Endothelial cell of hepatic sinusoid (primary cell): ENCODE results near the gene XPNPEP1.

Experiments used
- in situ Hi-C: cut with HindIII; loops from 2 replicates; pipeline ENCODE4 v1.10.0; 2017; ENCODE audit warnings: low sequenced_read_pairs

Gene XPNPEP1

DNA sequence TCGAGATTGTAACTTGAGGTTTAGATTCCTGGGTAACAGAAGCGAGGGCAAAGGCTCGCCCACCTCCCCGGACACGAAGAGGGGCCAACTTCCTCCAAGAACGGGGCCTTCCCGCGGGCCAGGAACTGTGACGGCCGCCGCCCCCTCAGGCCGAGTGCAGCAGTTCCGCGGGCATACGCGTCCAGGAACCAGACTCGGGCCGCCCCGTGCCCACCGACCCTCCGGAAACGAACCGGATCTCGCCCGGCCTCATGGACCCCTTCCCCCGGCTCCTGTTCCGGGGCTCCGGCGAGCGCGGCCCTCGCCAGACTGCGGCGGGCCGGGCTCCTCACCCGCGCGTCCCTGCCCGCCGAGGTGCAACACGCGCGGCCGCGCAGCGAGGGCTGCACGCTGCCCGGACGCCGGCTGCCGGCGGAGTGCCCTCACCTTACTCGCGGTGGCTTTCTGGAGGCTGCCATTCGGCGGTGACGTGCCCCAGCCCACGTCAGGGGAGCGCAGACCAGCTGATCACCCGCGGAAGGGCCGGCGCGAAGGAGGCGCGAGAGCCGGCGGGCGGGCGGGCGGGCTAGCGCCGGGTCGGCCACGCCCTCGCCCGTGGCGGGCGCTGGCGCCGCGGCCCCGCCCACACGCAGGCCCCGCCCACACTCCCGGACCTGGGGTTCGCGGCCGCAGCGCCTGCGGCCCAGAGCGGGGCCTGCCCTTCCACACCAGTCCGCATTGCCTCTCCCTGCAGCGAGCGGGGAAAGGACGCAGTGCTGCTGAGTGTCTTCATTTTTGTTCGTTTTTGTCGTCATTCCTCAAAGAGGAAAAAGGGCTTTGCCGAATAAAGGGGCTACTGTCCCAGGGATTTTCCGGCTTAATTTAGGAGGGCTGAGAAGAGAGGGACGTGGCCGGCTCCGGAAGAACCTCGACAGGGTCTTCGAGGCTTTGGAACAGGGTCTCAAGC lies at the start of gene XPNPEP1:
XPNPEP1 (minus strand) TSS at position 536 of the 946 bp plus-strand sequence; CDS start at position 458, 78 bp downstream.
- in situ Hi-C loops: no loop called here

DNA sequence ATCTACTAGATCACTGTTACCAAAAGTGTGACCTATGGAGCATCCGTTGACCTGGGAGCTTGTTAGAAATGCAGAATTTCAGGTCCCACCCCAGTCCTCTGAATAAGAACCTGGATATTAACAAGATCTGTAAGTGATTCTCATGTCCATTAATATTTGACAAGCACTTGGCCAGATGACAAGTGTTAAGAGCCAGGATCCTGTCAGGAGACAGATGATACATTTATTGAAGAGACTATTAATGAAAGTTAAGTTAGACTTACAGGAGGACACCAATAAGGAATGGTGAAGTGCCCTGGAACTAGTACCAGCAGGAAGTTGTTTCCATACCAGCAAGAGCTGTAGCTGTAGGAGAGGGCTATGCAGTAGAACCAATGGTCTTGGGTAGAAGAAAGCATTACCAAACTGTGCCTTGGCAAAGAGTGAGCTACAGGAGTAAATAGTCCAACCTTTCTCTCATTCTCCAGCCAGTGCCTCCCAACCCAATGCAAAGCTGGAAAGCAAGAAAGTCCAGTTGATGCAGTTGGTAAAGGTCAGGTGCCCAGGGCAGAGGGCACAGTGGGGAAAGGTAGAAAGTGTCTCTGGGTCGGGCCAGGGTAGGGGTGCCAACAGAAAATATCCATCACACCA lies 49.2 kb upstream of the XPNPEP1 start:
- in situ Hi-C loops: no loop called here

DNA sequence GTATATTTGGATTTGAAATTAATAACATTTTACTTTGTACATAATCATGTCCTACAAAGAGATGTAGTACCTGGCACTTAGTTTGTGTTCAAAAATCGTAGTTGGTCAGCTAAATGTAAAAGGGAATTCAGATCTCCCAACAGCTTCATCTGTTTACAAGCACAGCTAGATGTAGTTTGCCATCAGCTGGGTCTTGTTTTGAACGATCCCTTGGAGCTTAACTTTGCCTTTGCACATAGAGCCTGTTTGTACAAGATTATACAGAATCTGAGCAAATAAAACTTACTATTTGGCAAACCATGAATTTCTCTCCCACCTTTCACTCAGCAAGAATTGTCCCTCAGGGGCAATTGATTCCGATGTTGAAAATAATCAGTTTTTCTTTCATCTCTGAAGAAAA lies 48.3 kb upstream of the XPNPEP1 start:
- in situ Hi-C loops: no loop called here

DNA sequence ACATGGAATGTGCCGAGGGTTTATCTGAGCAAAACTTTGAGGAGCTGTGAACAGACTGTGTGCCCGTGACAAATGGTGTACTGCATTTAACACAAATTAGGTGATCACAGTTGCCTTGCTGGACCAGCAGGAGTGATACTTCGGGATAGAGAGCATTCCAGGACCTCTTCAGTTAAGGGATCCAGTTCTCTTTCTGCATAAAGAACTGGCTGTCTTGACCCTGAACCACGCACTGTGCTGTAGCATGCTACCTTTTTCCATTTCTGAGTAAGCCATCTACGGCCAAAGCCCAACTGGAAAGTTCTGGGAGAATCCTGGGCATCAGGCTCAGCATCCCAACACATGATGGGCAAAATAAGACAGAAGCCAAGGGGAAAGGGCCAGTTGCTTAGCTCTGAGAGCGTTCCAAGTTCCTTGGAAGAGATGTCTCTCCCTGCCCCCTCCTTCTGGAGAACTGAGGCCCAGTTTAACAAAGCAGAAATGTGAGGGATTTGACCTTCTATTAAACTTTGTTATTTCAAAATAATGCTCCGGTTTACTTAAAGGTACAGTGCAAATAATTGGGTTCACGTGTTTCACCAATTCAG lies 46.5 kb upstream of the XPNPEP1 start:
- in situ Hi-C loops: no loop called here

DNA sequence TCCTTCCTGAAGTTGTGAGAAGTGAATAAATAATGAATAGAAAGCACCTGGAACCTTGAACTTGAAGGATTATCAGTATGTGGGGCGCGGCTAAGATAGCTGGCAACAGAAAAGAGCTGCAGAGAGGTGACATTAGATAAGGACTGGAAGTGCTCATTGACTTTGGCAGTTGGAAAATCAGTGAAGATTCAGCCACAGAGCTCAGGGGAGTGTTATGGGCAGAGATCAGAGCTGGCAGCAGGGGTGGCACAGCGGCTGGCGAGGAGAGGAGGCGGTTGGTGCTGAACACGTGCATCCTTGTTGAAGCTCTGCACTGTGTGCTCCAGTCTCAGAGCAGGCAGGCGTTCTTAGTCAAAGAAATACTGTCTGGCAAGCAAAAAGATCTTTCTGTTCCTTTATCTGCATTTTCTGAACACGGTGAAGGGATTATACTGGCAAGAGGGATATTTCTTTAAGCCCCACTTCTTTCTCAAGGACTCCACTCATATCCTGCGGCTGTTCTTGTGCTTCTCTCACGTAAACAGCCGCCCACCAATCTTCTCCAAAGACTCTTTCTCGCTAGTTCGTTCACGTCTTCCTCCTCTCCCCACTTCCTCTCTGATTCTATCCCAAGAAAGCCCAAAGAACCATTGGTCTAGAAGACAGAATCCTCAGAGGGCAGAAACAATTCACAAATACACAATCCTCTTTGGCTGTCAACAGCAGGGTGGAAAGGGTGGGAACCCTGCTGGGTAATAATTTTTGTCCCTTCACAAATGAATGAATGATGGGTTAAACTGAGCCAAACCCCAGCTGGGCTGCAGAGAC lies 45.8 kb upstream of the XPNPEP1 start:
- in situ Hi-C loops: no loop called here

DNA sequence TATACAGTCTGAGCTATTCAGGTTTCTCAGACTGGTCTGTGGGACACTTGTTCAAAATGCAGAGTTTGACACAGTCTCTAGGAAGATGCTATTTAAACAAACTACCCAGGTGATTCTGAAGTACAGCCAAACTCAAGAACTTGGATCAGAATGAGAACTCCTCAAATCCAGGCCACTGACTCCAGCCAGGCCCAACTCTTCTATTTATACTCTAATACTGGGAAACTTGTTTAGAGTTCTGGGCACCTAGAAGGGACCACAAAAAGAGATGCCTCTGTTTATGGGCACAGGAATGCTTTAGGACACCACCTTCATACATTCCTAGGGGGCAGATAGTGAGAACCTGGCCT lies 44.4 kb upstream of the XPNPEP1 start:
- in situ Hi-C loops: no loop called here

DNA sequence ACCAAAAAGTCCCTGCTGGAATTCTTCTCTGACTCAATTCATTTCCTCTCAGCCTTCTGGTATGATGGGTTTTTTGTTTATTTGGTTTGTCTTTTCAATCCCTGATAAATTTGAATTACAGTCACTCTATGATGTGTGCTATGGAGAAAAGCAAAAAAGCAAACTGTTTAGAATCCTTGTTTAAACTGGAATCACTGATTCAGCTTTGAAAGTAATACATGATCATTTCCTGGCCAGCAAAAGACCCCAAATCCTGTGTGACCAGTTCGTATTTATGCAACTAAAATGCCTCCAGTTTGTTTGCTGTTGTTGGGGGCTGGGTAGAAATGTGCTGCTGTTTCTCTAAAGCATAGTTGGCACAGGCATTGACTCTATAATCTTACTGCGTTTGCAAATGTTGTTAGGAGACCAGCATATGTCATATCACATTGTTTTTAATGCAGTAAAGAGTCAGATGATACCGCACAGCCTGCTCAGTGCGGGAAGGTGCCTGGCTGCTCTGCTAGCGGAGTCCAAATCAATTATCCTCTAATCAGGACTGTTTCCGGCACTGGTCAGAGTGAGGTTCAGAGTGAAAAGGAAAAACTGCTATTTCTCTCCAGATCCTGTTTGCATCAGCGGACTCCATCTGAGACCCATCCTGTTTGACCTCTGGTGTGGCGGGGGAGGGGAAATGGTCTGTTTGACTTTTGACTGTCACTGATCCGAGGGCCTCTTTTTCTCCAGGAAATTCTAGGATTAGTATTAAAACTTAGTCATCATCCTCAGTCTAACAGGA lies 43.8 kb upstream of the XPNPEP1 start:
- in situ Hi-C loops: no loop called here

DNA sequence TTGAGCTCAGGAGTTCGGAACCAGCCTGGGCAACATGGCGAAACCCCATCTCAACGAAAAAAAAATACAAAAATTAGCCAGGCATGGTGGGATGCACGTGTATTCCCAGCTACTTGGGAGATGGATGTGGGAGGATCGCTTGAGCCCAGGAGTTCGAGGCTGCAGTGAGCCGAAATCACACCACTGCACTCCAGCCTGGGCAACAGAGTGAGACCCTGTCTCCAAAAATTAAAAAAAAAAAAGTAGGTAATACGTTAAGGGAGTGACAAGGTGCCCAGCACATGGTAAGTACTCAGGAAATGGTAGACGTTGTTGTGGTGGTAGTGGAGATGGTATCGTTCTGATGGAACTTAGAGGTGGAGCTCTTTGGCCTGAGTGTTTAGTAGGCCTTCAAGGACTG lies 41.0 kb upstream of the XPNPEP1 start:
- in situ Hi-C loops: no loop called here

DNA sequence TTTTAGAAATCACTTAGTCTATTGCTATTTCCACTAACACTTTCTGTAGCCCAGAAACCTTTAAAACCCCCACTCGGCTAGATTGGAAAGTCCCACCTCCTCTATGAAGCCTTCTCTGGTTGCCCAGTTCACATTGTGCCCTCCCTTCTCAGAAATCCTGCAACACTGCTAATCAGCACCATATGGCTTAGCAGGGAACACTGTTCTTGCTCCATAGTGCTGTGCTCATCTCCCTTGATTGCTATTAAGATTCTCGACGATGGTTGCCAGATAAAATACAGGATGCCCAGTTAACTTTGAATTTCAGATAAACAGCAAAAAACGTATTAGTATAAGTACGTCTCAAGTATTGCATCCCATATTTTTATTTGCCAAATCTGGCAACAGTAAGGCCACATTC lies 40.1 kb upstream of the XPNPEP1 start:
- in situ Hi-C loops: no loop called here

DNA sequence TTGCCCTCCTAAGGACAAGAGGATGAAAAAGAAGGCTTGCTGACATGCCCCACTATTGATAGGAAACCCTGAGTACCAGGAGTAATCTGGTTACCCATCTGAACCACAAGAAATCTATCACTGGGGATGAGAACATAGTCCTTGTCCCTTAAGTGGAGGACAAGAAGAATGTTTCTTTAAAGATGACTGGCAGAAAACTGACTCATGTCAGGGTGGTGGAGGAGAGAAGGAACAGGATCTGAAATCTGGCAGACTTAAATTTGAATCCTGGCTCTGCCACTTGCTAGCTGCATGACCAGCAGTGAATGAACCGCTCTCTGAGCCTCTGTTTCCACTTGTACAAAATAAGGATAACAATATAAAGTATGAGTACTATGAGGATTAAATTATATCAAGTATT lies 38.9 kb upstream of the XPNPEP1 start:
- in situ Hi-C loops: no loop called here

DNA sequence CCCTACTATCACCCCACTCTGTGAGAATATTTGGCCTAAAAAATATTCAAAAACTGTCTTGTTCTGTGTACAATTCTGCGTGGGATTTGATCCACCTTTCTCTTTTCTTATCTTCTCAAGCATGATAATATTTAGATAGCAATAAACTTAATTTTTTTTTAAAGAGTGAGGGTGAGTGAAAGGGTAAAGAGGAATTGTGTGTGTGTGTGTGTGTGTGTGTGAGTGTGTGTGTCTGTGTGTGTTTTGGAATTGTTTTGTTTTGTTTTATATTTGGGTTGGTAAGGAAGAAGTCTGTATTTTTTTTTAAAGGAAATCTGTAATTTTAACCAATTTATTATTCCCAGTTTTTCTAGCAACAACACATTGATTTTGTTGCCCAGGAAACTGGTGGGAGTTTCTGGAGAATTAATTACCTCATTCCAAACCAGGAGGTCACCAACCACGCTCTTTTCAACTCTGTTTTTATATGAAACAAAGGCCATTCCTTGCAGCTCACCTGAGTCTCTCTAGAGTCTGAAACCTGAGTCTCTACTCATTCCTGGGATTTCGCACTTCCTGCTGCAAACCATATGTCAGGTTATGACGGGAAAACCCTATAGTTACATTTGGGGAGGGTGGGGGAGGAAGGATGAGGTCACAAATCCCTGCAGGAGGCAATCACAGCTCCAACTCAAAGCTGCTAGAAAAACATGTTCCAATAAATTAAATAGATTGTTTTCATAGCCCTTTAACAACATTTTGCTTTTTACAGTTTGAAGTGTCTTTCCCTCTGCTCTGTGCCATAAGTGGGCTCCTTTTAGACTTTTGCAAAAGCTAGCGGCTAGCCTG lies 38.1 kb upstream of the XPNPEP1 start:
- in situ Hi-C loops: no loop called here

DNA sequence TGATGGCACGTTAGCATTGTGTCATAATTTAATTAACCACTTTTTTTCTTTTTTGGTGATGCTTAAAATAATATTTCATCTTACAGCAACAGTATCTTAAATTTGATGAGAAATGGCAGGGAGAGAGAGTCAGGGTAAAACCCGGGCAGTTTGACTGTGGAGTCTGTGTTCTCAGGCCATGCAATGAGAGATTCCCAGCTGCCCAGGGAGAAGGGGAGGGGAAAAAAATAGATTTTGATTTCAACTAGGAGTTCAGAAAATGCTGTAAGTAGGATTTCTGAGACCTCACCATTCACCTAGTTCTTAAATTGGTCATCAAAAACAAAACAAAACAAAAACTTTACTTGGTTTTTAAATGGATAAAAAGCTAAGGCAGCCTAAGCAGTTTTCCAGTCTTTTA lies 37.4 kb upstream of the XPNPEP1 start:
- in situ Hi-C loops: no loop called here

DNA sequence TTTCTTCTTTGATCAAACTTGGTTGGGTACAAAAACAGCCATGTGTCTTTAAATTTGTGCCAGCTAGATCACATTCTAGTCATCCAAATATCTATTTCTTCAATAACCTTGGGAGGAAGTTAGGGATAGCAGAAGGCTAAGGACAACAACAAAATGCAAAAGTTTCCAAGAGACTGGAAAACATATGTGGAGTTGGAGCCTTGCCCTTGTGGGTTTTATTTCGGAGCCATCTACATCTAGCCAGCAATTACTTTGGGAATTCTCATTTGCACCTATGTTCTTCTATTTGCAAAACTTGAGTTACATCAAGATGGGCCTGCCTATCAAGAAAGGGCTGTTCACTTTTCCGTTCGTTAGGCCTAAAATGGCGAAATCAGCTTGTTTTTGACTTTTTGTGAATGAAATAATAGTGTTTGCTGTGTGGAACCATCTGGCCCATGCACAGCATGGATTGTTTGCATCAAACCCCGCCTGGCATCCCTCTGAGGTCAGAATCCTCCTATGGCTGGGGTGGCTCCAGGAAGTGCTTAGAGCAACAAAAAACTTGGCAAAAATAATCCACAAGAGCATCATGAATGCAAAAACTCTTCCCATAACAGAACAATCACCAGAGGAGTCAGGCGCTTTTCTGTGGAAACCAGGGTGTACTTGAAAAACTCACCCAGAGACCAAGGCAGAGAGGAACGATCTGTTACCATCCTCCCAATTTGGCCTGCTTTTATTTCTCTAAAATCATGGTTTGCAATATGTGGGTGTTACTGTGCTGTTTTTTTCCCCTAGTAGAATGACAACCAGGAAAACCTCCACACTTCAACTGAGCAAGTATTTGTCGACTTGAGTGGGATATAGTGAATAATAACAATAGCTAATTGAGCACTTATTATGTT lies 36.2 kb upstream of the XPNPEP1 start:
- in situ Hi-C loops: no loop called here

DNA sequence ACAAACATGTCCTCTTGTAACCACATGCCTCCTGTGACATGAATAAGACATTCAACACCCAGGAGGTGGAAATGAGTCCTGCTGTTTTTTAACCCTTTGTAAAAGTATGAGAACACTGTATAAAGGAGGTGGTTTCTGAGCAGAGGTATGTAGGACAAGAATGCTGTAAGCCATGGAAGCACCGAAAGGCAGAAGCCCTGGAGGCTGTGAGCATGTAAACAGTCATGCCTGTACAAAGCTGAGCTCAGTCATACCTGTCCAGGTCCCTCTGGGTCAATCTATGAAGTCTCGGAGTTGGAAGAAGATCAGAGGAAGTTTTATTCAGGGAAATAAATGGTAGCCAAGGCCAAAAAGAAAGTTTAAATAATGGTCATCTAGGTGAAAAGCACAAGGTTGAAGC lies 34.7 kb upstream of the XPNPEP1 start:
- in situ Hi-C loops: no loop called here

DNA sequence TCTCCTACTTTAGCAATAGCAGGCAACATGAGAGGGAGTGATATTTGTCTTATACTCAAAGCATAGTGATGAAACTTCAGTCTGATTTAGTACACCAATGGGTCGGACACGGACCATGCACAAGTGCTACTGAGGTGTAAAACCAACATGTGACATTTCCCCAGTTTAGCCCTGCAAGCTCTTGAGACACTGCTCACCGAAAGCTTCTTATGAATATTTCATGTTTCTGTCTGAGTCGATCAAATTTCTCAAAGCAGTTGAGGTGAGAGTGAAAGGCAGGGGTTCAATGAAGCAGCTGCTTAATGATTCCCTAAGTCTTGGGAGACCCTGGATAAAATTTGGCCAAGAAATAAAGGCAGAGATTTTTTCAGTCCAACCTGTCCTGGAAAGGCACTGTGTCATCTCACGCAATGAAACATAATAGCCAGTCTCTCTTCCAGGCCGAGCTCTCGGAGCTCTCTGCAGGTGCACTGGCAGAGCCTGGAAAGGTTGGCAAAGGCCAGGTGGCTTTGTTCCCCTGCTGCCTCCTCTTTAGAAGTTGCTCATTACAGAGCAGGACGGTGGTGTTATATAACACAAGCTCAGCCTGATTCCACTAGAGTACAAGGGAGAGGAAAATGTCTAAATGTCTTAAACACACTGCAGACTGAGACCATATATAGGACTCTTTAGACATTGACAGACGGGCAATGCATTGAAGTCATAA lies 33.9 kb upstream of the XPNPEP1 start:
- in situ Hi-C loops: no loop called here

DNA sequence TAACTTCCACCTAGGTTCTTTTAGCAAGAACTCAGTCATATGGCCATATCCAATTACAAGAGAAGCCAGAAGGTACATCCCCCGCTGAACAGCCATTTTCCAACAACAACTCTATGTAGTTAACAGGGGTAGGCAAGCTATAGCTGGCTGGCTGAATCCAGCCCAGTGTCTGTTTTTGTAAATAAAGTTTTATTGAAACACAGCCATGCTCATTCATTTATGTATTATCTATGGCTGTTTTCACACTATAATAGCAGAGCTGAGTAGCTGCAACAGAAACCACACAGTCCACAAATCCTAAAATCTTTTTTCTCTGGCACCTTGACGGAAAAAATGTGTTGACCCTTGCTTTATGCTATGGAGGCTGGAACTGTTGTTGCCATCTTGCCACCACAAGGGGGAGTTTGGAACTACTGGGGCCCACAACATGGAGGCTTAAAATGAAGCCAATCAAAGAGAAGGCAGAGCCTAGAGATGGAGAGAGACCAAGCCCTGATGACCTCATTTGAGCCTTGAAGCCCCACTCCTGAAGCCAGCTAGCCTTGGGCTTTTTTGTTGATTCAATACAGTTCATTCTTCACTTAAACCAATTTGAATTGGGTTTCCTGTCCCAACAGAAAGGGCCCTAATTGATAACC lies 33.3 kb upstream of the XPNPEP1 start:
- in situ Hi-C loops: no loop called here

DNA sequence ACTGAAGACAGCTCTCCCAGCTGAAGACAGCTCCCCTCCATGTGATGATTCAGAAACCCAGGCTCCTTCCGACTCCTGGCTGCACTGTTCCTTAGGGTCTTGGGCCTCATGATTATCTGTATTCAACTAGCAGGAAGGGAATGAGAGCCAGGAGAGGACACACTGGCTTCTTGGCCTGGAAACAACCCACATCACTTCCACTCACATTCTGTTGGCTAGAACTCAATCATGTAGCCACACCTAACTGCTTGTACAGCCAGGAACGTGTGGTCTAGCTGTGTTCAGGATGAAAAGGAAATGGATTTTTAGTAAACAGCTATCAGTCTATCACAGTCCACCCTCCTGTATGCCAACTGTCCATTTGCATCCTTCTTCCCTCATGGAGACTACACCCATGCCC lies 30.5 kb upstream of the XPNPEP1 start:
- in situ Hi-C loops: no loop called here

DNA sequence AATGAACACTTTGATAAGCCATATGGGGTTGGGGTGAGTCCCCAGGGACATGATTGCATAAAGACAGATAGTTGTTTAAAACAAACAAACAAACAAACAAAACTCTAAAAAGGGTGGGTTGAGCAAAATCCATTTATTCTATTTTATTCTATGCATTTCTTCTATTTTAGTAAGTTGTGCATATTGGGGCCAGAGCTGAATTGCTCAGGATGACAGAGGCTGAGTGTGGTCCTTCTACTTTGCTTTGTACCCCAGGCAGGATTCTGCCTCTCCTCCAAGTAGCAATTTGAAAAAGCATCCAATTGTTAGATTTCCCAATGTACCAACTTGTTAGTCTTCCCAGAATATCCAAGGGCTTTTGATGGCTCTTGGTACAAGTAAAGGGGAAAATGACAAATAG lies 29.2 kb upstream of the XPNPEP1 start:
- in situ Hi-C loops: no loop called here
